ENCODE measurements around the gene TNIK. TPM values are rescaled to one million over a fixed set of nuclear protein-coding genes. Genes with fewer than 3 reads are reported as not detected.

The TNIK gene
- polyA plus RNA-seq, 1 donor from 2014 or later, result 19.3 TPM

- H3K4me3 ChIP-seq (ENCODE audit: low read length), result no peak overlapping the region
These were observed 365.8 kb downstream of the TNIK start for GRCh38 chr3:171094411-171094810.

GRCh38 chr3:171093462-171093861, 366.7 kb downstream of the TNIK start:
- H3K27ac ChIP-seq (ENCODE audit: low read length), result no peak overlapping the region
- H3K9ac ChIP-seq (ENCODE audit: low read length), result no peak overlapping the region
- no peak overlapping the region for H3K4me2 ChIP-seq (ENCODE audit: low read length)
- no peaks in the 10 kb centered on the region for H3K36me3 ChIP-seq (ENCODE audit: insufficient read depth, low read length)
- H3K4me3 ChIP-seq (ENCODE audit: low read length), result no peak overlapping the region
- H3K79me2 ChIP-seq (replicated peaks; ENCODE audit: insufficient read depth, low read length), result no peaks in the 10 kb centered on the region
- H3K9me3 ChIP-seq (ENCODE audit: low read length), result no peaks in the 10 kb centered on the region
- H3K9me2 ChIP-seq (ENCODE audit: insufficient read depth, low read length), result no peaks in the 10 kb centered on the region
- no peaks in the 10 kb centered on the region for H3K27me3 ChIP-seq (ENCODE audit: insufficient read depth, low read depth, low read length)
- H2AFZ ChIP-seq (ENCODE audit: low read depth, low read length), result no peak overlapping the region
- no peaks in the 10 kb centered on the region for H4K20me1 ChIP-seq (ENCODE audit: insufficient read depth)
- no peaks in the 10 kb centered on the region for H3F3A ChIP-seq (ENCODE audit: insufficient read depth, low read length, poor library complexity, severe bottlenecking)
- TF ChIP-seq MXI1 (conservative IDR thresholded peaks at IDR 0.05; ENCODE audit: poor library complexity, severe bottlenecking) (no peak), EZH2 (IDR thresholded peaks at IDR 0.05; ENCODE audit: borderline replicate concordance, insufficient read depth, low read length, poor library complexity, severe bottlenecking) (no peak), EP300 (conservative IDR thresholded peaks at IDR 0.05; ENCODE audit: poor library complexity, severe bottlenecking) (no peak), REST (IDR thresholded peaks at IDR 0.05; ENCODE audit: borderline replicate concordance) (no peak), TAF1 (IDR thresholded peaks at IDR 0.05; ENCODE audit: low read depth) (no peak), SMC3 (conservative IDR thresholded peaks at IDR 0.05; ENCODE audit: poor library complexity) (no peak), POLR2AphosphoS5 (IDR thresholded peaks at IDR 0.05) (no peak)

More at GRCh38 chr3:171094411-171094810, 365.8 kb downstream of the TNIK start:
- TF ChIP-seq TAF1 (IDR thresholded peaks at IDR 0.05; ENCODE audit: low read depth), result no peak
- no peak for TF ChIP-seq EP300 (conservative IDR thresholded peaks at IDR 0.05; ENCODE audit: poor library complexity, severe bottlenecking)
- TF ChIP-seq MXI1 (conservative IDR thresholded peaks at IDR 0.05; ENCODE audit: poor library complexity, severe bottlenecking), result no peak
- no peak for TF ChIP-seq CTCF (IDR thresholded peaks at IDR 0.05; ENCODE audit: poor library complexity, severe bottlenecking)
- no peak for TF ChIP-seq EZH2 (IDR thresholded peaks at IDR 0.05; ENCODE audit: borderline replicate concordance, insufficient read depth, low read length, poor library complexity, severe bottlenecking)
- TF ChIP-seq RAD21 (conservative IDR thresholded peaks at IDR 0.05), result no peak
- TF ChIP-seq SMC3 (conservative IDR thresholded peaks at IDR 0.05; ENCODE audit: poor library complexity), result no peak
- TF ChIP-seq POLR2AphosphoS5 (IDR thresholded peaks at IDR 0.05), result no peak
- TF ChIP-seq REST (IDR thresholded peaks at IDR 0.05; ENCODE audit: borderline replicate concordance), result no peak
- no peaks in the 10 kb centered on the region for H3K36me3 ChIP-seq (ENCODE audit: insufficient read depth, low read length)
- no peak overlapping the region for H3K4me2 ChIP-seq (ENCODE audit: low read length)
- H3K9ac ChIP-seq (ENCODE audit: low read length), result no peak overlapping the region
- no peaks in the 10 kb centered on the region for H3K9me3 ChIP-seq (ENCODE audit: low read length)
- H3K9me2 ChIP-seq (ENCODE audit: insufficient read depth, low read length), result no peaks in the 10 kb centered on the region
- no peaks in the 10 kb centered on the region for H3F3A ChIP-seq (ENCODE audit: insufficient read depth, low read length, poor library complexity, severe bottlenecking)
- H3K27ac ChIP-seq (ENCODE audit: low read length), result no peak overlapping the region
- H3K27me3 ChIP-seq (ENCODE audit: insufficient read depth, low read depth, low read length), result no peaks in the 10 kb centered on the region
- H2AFZ ChIP-seq (ENCODE audit: low read depth, low read length), result no peak overlapping the region
- no peaks in the 10 kb centered on the region for H3K79me2 ChIP-seq (replicated peaks; ENCODE audit: insufficient read depth, low read length)
- H4K20me1 ChIP-seq (ENCODE audit: insufficient read depth), result no peaks in the 10 kb centered on the region
